NOMO-1 (cell line): ENCODE data around the gene TUBA8.
"Not testable (repeated sequence)": the region's sequence is repeated elsewhere in the genome, so short reads cannot be mapped to it uniquely, and the experiment has no call there.

Experiments used
- DNase-seq, 2 experiments: peaks; one replicate each; lab custom pipeline; 2025; ENCODE audit not compliant: unreplicated experiment in 2 of 2; lab: John Stamatoyannopoulos, UW

Gene TUBA8

DNA sequence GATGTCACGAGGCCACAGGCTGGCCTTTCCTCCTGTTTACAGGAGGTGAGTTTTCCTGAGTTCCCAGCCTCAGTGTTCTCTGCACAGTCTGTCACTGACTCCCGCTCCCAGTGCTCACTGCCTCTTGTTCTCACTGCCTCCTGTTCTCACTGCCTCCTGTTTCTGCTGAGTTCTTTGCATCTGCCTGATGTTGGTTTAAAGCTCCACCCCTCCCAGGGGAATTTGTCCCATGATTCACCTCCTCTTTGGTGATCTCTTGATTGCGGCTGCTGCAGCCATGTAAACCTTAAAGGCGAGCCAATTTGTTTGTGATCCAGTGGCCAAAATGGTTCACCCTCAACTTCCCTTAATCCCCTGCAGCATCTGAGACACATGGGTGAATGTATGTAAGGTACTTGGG, 6.0 kb upstream of the TUBA8 start:
- no peak for DNase-seq

- DNase-seq, result not testable (repeated sequence)
Measured at GRCh38 chr22:18105981-18106380, 4.6 kb upstream of the TUBA8 start.

DNA sequence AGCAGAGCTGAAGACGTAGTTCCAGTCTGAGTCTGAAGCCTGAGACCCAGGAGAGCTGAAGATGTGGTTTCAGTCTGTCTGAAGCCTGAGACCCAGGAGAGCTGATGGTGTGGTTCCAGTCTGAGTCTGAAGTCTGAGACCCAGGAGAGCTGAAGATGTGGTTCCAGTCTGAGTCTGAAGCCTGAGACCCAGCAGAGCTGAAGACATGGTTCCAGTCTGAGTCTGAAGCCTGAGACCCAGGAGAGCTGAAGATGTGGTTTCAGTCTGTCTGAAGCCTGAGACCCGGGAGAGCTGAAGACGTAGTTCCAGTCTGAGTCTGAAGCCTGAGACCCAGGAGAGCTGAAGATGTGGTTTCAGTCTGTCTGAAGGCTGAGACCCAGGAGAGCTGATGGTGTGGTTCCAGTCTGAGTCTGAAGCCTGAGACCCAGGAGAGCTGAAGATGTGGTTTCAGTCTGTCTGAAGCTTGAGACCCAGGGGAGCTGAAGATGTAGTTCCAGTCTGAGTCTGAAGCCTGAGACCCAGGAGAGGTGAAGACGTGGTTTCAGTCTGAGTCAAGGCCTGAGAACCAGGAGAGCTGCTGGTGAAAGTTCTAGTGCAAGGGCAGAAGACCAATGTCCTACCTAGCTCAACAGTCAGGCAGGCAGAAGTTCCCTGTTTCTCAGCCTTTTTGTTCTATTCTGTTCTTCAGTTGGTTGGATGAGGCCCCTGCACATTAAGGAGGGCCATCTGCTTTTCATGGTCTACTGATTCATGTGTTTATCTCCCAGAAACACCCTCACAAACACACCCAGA, 3.9 kb upstream of the TUBA8 start:
- not testable (repeated sequence) for DNase-seq

DNA sequence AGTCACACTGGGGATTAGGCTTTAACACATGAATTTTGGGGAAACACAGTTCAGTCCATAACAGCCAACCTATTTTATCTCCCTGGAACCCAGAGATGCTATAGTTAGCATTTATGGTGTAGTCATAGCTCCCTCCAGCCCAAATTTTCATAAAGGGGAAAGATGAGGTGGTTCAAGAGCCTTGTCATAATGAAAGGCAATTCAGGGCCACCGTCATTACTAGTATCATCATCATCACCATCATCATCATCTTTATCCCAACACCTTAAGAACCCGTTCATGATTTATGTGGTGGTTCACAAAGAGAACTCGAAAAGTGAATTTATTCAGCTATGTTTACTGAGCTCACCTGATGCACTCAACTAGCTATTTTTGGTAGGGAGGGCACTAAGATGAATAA, 2.4 kb upstream of the TUBA8 start:
- DNase-seq, result no peak

DNA sequence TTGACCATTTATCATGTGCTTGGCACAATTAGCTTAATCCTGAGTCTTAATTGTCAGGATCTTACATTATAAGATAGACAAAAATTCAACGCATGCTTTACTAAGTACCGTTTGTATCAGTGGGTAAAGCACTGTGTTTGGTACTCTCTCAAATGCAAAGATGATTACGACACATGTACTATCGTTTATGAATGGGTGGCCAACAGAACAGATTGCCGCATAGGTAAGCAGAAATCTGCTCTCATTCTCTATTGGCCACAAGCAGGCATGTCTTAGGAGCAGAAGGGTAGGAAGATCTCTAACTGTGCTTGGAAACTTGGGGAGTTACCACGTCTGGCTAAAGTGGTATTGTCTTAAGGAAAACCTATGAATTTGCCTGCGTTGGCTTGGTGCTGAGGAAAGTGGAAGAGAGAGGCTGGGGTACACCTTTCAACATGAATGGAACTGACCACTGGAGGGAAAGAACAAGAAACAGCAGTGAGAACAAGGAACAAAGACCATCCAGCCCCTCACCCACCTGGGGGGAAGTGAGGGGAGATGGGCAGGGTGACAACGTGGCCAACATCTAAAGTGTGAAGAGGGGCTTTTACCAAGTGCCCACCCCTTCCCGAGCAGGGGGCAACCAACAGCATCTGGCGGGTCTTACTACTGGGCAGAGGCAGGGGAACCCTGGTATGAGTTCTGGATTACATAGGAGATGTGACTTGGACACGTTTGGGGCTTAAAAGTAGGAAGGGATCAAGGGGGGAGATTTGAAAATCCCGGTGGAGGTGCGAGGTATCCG, 1.0 kb upstream of the TUBA8 start:
- DNase-seq, result no peak

GRCh38 chr22:18110954-18111758, 547 bp downstream of the TUBA8 start:
- DNase-seq, result no peak

GRCh38 chr22:18111759-18112330, 1.2 kb downstream of the TUBA8 start:
- no peak for DNase-seq

- no peak for DNase-seq
Measured at GRCh38 chr22:18112440-18112839, 1.8 kb downstream of the TUBA8 start.

- peak in 1 of 2 experiments; percentile 21 for DNase-seq
Measured at GRCh38 chr22:18113680-18114394, 3.2 kb downstream of the TUBA8 start.

GRCh38 chr22:18114495-18114894, 3.9 kb downstream of the TUBA8 start:
- no peak for DNase-seq

DNA sequence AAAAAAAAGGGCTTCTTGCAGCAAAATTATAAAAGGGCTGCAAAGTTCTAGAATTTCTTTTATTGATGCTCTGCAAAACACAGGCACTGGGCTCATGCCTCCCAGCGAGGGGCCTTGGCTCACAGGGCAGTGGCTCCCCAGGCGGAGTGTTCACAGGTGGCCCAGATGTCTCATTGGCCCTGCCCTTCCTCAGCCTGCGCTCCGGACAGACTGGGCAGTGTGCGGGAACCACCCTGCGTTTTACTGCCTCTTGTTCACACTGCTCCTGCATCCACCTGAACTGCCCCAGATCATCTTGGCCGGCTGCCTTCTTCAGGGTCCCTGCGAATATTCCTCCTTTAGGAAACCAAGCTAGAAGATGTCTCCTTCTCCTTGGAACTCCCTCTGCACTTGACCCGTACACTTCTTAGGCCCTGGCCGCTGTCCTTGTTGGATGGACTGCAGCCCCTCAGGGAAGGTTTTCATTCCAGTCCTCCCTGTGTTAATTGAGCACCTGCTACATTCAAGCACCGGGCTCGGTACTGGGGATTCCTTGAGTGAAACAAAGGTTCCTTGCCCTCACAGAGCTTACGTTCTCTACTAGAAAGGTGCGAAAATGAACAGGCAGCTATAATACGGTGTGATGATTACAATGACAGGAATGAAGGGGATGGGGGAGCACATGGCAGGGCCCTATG, 4.5 kb downstream of the TUBA8 start:
- DNase-seq, result no peak

DNA sequence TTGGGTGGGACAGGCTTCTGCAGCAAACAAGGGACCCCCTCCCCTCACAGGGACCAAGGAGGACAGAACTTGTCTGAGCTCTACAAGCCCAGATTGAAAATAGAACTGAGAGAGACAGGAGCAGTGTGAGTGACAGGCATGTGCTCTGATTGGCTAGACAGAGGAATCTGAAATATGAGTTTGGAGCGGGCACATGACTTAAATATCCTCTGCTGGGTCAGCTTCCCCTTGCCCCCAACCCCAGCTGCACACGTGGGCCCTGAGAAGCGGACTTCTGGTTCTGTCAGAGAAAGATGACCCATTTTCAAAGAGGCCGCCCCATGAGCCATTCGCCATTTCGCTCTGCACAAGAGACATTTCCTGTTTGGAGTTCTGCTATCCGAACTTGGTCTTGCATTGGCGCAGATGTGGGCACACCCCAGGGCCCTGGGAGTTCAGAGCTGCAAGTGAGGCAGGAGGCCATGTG, 5.3 kb downstream of the TUBA8 start:
- no peak for DNase-seq

GRCh38 chr22:18116634-18117033, 6.0 kb downstream of the TUBA8 start:
- no peak for DNase-seq

DNA sequence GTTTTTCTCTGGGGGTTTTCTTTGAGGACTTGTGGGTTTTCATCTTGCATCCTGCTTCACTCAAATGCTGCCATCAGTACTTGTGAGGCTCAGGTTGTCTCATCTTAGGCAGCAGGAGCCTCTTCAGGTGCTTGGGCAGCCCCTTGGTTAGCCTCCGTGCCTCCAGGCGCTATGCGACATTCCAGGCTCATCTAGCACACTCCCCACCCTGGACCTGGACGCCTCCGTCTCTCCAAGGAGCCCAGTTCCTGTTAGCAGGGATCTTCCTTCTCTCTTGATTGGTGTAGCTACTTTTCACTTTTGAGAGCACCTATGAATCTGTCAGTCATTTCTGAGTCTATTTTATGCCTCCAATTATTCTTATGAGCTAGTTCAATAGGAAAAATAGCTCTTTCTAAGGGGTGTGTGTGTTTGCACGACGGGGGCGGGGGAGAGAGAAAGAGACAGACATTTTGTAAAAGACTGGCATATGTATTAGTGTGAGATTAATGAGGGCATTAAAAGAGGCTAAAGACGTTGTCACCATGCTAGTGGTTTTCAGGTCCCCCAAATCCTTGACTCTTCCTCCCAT, 7.8 kb downstream of the TUBA8 start:
- DNase-seq, result no peak

DNA sequence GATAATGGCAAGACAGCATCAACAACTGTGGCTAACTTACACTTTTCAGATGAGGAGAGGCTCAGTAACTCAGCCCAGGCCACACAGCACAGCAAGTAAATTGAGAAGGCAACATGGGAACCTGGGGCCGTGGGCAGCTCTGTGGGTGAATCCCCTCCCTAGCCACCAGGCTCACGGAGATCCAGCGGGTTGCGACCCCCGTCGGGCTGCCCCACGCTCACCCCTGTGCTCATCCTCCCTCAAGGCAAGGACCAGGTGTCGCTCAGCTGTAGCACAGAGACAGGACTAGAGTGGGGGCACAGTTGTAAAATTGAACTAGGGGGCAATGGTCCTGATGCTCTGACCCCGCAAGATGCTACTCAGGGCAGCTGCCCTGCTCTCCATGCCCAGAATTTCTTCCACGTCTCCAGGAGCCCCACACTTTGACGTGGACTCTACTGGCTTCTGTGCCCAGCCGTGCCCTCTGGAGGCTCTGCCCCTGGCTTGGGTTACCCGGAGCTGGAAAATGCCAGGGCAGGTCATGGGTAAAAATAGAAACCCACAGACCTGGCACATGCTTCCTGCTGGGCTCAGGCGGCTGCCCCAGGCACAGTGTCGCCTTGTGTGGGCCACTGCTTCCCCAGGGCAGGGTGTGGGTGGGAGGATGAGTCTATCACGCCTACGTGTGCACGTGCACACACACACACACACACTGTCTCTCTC, 9.0 kb downstream of the TUBA8 start:
- DNase-seq, result no peak

GRCh38 chr22:18120857-18121256, 10.2 kb downstream of the TUBA8 start:
- DNase-seq, result no peak

DNA sequence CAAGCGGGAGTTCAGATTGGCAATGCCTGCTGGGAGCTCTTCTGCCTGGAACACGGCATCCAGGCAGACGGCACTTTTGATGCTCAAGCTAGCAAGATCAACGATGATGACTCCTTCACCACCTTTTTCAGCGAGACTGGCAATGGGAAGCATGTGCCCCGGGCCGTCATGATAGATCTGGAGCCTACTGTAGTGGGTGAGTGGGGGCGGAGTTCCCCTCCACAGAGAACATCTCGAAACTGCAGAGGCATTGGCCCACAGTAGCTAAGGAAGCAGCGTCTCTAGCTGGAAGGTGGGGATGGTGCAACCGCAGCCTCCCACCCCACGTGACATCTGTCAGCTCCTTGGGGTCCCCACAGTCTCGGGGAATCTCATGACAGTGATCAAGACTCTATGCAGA, 10.9 kb downstream of the TUBA8 start:
- DNase-seq, result no peak

GRCh38 chr22:18121954-18122554, 11.4 kb downstream of the TUBA8 start:
- no peak for DNase-seq
